IMR-90 (cell line): ENCODE measurements around the gene CANT1.

ENCODE experiments used
- FOS ChIP-seq: fragments of 150-350 bp; IDR thresholded peaks from 2 replicates; pipeline ENCODE4 v1.6.1; 2016; ENCODE audit warnings: low read depth, low read length
- POLR2A ChIP-seq: IDR thresholded peaks from 2 replicates; pipeline ENCODE4 v1.6.1; 2012; ENCODE audit warnings: mild to moderate bottlenecking, low read depth, low read length
- TF ChIP-seq, protein P1 (sequence below): conservative IDR thresholded peaks from 2 replicates; pipeline ENCODE4 v1.5.1; 2012; ENCODE audit warnings: mild to moderate bottlenecking, low read depth, low read length, improper control_type of control experiment

GRCh38 chr17:79019261-79019631 is 9.7 kb upstream of the CANT1 start:
- TF ChIP-seq POLR2A (no peak), FOS (no peak)
- TF ChIP-seq, protein P1, sequence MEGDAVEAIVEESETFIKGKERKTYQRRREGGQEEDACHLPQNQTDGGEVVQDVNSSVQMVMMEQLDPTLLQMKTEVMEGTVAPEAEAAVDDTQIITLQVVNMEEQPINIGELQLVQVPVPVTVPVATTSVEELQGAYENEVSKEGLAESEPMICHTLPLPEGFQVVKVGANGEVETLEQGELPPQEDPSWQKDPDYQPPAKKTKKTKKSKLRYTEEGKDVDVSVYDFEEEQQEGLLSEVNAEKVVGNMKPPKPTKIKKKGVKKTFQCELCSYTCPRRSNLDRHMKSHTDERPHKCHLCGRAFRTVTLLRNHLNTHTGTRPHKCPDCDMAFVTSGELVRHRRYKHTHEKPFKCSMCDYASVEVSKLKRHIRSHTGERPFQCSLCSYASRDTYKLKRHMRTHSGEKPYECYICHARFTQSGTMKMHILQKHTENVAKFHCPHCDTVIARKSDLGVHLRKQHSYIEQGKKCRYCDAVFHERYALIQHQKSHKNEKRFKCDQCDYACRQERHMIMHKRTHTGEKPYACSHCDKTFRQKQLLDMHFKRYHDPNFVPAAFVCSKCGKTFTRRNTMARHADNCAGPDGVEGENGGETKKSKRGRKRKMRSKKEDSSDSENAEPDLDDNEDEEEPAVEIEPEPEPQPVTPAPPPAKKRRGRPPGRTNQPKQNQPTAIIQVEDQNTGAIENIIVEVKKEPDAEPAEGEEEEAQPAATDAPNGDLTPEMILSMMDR: no peak
